Right lobe of liver (tissue), 4 donors: ENCODE results near the gene ZBTB16.

ENCODE experiments used
- CTCF ChIP-seq, 4 donors: fragments of 200-600 bp in 3 of 4; fragments of 450-650 bp in 1 of 4; IDR thresholded peaks; one replicate each; pipeline versions ENCODE4 v1.5.1 to v1.8.0; 2016 to 2022; ENCODE audit warnings: antibody characterized with exemption in 4 of 4, mild to moderate bottlenecking in 2 of 4
- POLR2A ChIP-seq: fragments of 450-650 bp; IDR thresholded peaks from one replicate; pipeline ENCODE4 v1.6.1; 2017; ENCODE audit warnings: antibody characterized with exemption, mild to moderate bottlenecking
- donor health status: DM: no; HTN: no; CAD: no.
- donor health status: DM: no; HTN: no; CAD: no.
- donor health status: DM: no; HTN: yes; CAD: no.

- no peak for TF ChIP-seq CTCF (IDR thresholded peaks at IDR 0.05)
- TF ChIP-seq POLR2A, result no peak
Observed at GRCh38 chr11:114088836-114089235, 29.3 kb downstream of the ZBTB16 start.
